Uterus (tissue), 2 donors: ENCODE measurements around the gene ICA1.

Experiments used
- CTCF ChIP-seq, 4 experiments: fragments of 200-600 bp in 2 of 4; fragments of 450-650 bp in 2 of 4; sonication (generic) in 2 of 4; IDR thresholded peaks; one replicate each; pipeline ENCODE4 v1.5.1; 2016 to 2019; ENCODE audit warnings: antibody characterized with exemption in 4 of 4, mild to moderate bottlenecking in 2 of 4, moderate library complexity in 1 of 4
- POLR2A ChIP-seq, 2 donors: fragments of 450-650 bp; IDR thresholded peaks; one replicate each; pipeline ENCODE4 v1.6.1; 2016; ENCODE audit warnings: antibody characterized with exemption in 2 of 2, mild to moderate bottlenecking in 1 of 2, moderate library complexity in 1 of 2

- no peak for TF ChIP-seq POLR2A (IDR thresholded peaks at IDR 0.05)
- TF ChIP-seq CTCF (IDR thresholded peaks at IDR 0.05), result no peak
Observed at GRCh38 chr7:8162181-8162580, 99.8 kb downstream of the ICA1 start.
